Gastrocnemius medialis (tissue), 4 donors: ENCODE data around the gene HTR1B. TPM values are rescaled to one million over a fixed set of nuclear protein-coding genes. Genes with fewer than 3 reads are reported as not detected.

Experiments
- ATAC-seq, 2 donors: fragments of 150-250 bp; one replicate each; pipeline ENCODE4 v1.9.1; 2016
- DNase-seq, 2 donors: peaks; one replicate each; pipeline ENCODE4 v3.0.0-alpha.2; 2019
- H3K27ac ChIP-seq, 4 donors: fragments of 200-600 bp; sonication (generic); 1 replicate in 1 of 4; 2 replicates in 3 of 4; pipeline ENCODE4 v1.5.1; 2016 to 2018; ENCODE audit warnings: mild to moderate bottlenecking in 2 of 4, moderate library complexity in 1 of 4
- H3K27me3 ChIP-seq, 3 donors: fragments of 200-600 bp; sonication (generic) in 2 of 3; 1 replicate in 1 of 3; 2 replicates in 2 of 3; pipeline versions ENCODE4 v1.5.1 to v1.6.0; 2016 to 2019; ENCODE audit warnings: mild to moderate bottlenecking in 1 of 3, moderate library complexity in 1 of 3
- H3K36me3 ChIP-seq, 2 donors: fragments of 200-600 bp; sonication (generic) in 1 of 2; one replicate each; pipeline ENCODE4 v1.5.1; 2017 to 2018
- H3K4me1 ChIP-seq, 2 donors: fragments of 200-600 bp; sonication (generic) in 1 of 2; one replicate each; pipeline ENCODE4 v1.5.1; 2016 to 2017; ENCODE audit warnings: mild to moderate bottlenecking in 2 of 2
- H3K4me3 ChIP-seq, 4 donors: fragments of 200-600 bp; sonication (generic) in 3 of 4; 1 replicate in 1 of 4; 2 replicates in 3 of 4; pipeline ENCODE4 v1.5.1; 2016 to 2019; ENCODE audit warnings: mild to moderate bottlenecking in 2 of 4
- H3K9me3 ChIP-seq, 3 donors: fragments of 200-600 bp; sonication (generic) in 2 of 3; 1 replicate in 1 of 3; 2 replicates in 2 of 3; pipeline ENCODE4 v1.5.1; 2016 to 2019
- POLR2A ChIP-seq, 2 donors: fragments of 450-650 bp; IDR thresholded peaks; one replicate each; pipeline ENCODE4 v1.6.1; 2017; ENCODE audit warnings: antibody characterized with exemption in 2 of 2, mild to moderate bottlenecking in 2 of 2, moderate library complexity in 2 of 2
- in situ Hi-C, 4 donors: fragments of 200-750 bp; cut with MboI; loops; one replicate each; pipeline versions ENCODE4 v1.15.0 to v1.8.0; 2017; ENCODE audit warnings: low sequenced_read_pairs in 4 of 4
- intact Hi-C: fragments of 100-400 bp; cut with DNase I; formaldehyde crosslinking; loops from one replicate; pipeline ENCODE4 v1.15.1; 2023; ENCODE audit warnings: low total_unique reads
- total RNA-seq, 4 donors: library from RNA; depleted of rRNA; stranded (reverse); fragments of >200 nt; gene quantifications; one replicate each; pipeline versions ENCODE4 v1.1.0 to v1.2.3, GENCODE V29; 2016
- TF ChIP-seq, protein P1 (sequence below), 5 experiments: fragments of 450-650 bp in 3 of 5; fragments of 200-600 bp in 2 of 5; sonication (generic) in 2 of 5; IDR thresholded peaks in 4 of 5; conservative IDR thresholded peaks in 1 of 5; 1 replicate in 4 of 5; 2 replicates in 1 of 5; pipeline ENCODE4 v1.5.1; 2016 to 2019; ENCODE audit warnings: antibody characterized with exemption in 5 of 5, mild to moderate bottlenecking in 3 of 5, moderate library complexity in 3 of 5

The HTR1B gene
- total RNA-seq, 4 donors from 2014 or later, result not detected

DNA sequence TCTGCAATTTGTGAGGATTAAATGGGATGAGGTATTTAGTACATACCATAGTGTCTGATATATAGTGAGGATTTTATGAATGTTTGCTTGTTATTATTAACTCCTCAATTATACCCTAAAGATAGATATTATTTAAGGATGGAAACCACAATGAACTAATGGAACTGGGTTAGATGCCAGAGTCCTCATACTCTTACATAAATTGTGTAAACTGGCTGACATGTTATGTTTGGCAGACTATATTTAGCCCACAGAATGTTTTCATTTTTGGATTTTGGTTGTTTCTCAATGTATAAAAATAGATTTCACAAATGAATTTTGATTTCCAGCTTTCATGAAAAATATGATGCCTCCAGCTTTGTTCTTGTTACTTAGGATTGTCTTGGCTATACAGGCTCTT lies 37.6 kb downstream of the HTR1B start:
- Histone ChIP-seq H3K4me3 (no peak overlapping the region), H3K27me3 (no peaks in the 10 kb centered on the region), H3K4me1 (no peaks in the 10 kb centered on the region), H3K36me3 (no peaks in the 10 kb centered on the region), H3K27ac (no peak overlapping the region), H3K9me3 (no peaks in the 10 kb centered on the region)
- no peak for ATAC-seq
- intact Hi-C loops, result no loop called here
- no peak for TF ChIP-seq POLR2A (IDR thresholded peaks at IDR 0.05)
- TF ChIP-seq, protein P1, sequence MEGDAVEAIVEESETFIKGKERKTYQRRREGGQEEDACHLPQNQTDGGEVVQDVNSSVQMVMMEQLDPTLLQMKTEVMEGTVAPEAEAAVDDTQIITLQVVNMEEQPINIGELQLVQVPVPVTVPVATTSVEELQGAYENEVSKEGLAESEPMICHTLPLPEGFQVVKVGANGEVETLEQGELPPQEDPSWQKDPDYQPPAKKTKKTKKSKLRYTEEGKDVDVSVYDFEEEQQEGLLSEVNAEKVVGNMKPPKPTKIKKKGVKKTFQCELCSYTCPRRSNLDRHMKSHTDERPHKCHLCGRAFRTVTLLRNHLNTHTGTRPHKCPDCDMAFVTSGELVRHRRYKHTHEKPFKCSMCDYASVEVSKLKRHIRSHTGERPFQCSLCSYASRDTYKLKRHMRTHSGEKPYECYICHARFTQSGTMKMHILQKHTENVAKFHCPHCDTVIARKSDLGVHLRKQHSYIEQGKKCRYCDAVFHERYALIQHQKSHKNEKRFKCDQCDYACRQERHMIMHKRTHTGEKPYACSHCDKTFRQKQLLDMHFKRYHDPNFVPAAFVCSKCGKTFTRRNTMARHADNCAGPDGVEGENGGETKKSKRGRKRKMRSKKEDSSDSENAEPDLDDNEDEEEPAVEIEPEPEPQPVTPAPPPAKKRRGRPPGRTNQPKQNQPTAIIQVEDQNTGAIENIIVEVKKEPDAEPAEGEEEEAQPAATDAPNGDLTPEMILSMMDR (IDR thresholded peaks at IDR 0.05 in 4 of 5, conservative IDR thresholded peaks at IDR 0.05 in 1 of 5), result no peak
- in situ Hi-C loops, result no loop called here
- DNase-seq, result no peak

DNA sequence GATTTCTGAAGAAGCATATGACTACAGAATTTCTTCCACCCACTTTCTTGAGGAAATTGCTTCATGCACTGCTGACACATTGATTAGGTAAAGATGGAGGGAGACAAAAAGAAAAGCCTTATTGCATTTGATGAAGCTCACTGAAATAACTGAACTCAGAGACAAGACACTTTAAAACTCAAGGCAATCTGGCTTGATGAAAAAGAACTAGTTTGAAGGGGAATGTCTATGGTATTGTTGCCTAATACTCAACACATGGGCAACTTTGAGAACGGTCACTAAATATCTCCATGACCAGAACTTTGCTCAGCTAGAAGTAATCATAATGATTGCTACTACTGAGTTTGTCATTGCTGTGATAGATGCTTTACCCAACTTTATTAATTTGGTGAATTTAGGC lies 38.1 kb downstream of the HTR1B start:
- no peak for DNase-seq
- no peaks in the 10 kb centered on the region for H3K36me3 ChIP-seq
- ATAC-seq, result no peak
- in situ Hi-C loops (no loop called here), intact Hi-C loops (no loop called here)
- no peak overlapping the region for H3K4me3 ChIP-seq
- no peak overlapping the region for H3K27ac ChIP-seq
- no peaks in the 10 kb centered on the region for H3K27me3 ChIP-seq
- TF ChIP-seq, protein P1 (IDR thresholded peaks at IDR 0.05 in 4 of 5, conservative IDR thresholded peaks at IDR 0.05 in 1 of 5), result no peak
- no peak for TF ChIP-seq POLR2A (IDR thresholded peaks at IDR 0.05)
- no peaks in the 10 kb centered on the region for H3K4me1 ChIP-seq
- H3K9me3 ChIP-seq, result no peaks in the 10 kb centered on the region

DNA sequence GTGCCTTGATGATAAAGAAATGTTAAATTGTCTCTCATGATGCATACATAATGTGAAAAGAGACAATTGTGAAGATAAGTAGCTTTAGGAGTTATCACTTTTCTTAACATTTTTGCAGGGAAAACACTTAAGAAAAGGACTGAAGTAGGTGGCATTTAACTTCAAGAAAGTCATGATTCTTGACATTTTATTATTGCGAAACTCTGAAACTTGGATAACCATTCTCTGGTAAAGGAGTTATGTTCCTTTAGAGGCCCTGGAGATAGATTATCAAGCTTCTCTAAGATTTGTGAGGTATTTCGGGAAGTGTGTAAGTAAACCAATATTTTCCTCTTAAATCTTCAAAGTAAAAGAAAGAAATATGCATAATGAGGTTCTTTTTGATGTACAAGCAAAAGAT lies 38.5 kb downstream of the HTR1B start:
- TF ChIP-seq POLR2A (IDR thresholded peaks at IDR 0.05), result no peak
- TF ChIP-seq, protein P1 (IDR thresholded peaks at IDR 0.05 in 4 of 5, conservative IDR thresholded peaks at IDR 0.05 in 1 of 5), result no peak
- no peak overlapping the region for H3K27ac ChIP-seq
- H3K36me3 ChIP-seq, result no peaks in the 10 kb centered on the region
- intact Hi-C loops (no loop called here), in situ Hi-C loops (no loop called here)
- no peaks in the 10 kb centered on the region for H3K4me1 ChIP-seq
- DNase-seq (no peak), ATAC-seq (no peak)
- no peak overlapping the region for H3K4me3 ChIP-seq
- H3K9me3 ChIP-seq, result no peaks in the 10 kb centered on the region
- no peaks in the 10 kb centered on the region for H3K27me3 ChIP-seq

DNA sequence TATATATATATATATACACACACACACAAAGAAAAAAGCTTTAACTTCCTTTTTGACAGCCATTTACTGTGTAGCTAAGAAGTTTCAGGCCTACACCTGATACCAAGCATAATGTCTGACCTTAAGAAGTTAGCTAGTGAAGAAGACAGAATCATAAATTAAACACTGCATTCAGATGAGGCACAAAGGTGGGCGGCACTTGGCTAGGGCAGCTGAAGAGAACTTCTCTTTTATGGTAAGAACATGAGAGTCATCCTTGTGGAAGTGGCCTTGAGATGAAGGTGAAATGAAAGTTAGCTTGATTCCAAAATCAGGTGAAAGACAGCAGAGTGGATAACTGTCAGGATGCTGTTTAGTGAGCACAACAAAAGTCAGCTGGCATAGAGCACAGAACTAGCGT lies 46.5 kb downstream of the HTR1B start:
- no peak for ATAC-seq
- Histone ChIP-seq H3K27ac (no peak overlapping the region), H3K36me3 (no peaks in the 10 kb centered on the region), H3K4me3 (no peak overlapping the region), H3K4me1 (no peaks in the 10 kb centered on the region), H3K27me3 (no peaks in the 10 kb centered on the region), H3K9me3 (no peaks in the 10 kb centered on the region)
- in situ Hi-C loops (no loop called here), intact Hi-C loops (no loop called here)
- no peak for TF ChIP-seq POLR2A (IDR thresholded peaks at IDR 0.05)
- TF ChIP-seq, protein P1 (IDR thresholded peaks at IDR 0.05 in 4 of 5, conservative IDR thresholded peaks at IDR 0.05 in 1 of 5), result no peak
- DNase-seq, result no peak

DNA sequence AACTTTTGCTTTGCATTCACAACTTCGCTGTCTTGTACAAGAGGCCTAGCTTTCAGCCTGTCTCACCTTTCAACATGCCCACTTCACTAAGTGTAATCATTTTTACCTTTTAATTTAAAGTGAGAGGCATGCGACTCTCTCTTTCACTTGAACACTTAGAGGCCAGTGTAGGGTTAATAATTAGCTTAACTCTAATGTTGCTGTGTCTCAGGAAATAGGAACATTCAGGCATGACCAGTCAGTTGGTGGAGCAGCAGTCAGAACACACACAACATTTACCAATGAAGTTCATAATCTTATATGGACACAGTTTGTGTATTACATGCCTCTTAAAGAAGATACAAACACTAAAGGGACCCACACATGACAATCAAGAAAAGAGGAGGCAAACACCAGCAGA lies 47.6 kb downstream of the HTR1B start:
- Histone ChIP-seq H3K27me3 (no peaks in the 10 kb centered on the region), H3K4me3 (no peak overlapping the region), H3K36me3 (no peaks in the 10 kb centered on the region), H3K4me1 (no peaks in the 10 kb centered on the region), H3K27ac (no peak overlapping the region), H3K9me3 (no peaks in the 10 kb centered on the region)
- in situ Hi-C loops (no loop called here), intact Hi-C loops (no loop called here)
- ATAC-seq (no peak), DNase-seq (no peak)
- TF ChIP-seq, protein P1 (IDR thresholded peaks at IDR 0.05 in 4 of 5, conservative IDR thresholded peaks at IDR 0.05 in 1 of 5), result no peak
- no peak for TF ChIP-seq POLR2A (IDR thresholded peaks at IDR 0.05)
